AG09319 (cell line): ENCODE results near the gene ERC2.
"Not testable (repeated sequence)": the region's sequence is repeated elsewhere in the genome, so short reads cannot be mapped to it uniquely, and the experiment has no call there.

Source experiments
- DNase-seq: peaks from one replicate; pipeline ENCODE4 v3.0.0-alpha.2; 2010; ENCODE audit warnings: low read depth; ENCODE audit errors: extremely low read depth
- CTCF ChIP-seq: IDR thresholded peaks from 2 replicates; pipeline ENCODE4 v1.5.1; 2011; ENCODE audit warnings: low read depth, mild to moderate bottlenecking, inconsistent platforms, low read length, moderate library complexity

Gene ERC2

GRCh38 chr3:56042326-56042951 lies 425.8 kb downstream of the ERC2 start:
- DNase-seq: peak; percentile 39
- peak; percentile 69 for TF ChIP-seq CTCF

DNA sequence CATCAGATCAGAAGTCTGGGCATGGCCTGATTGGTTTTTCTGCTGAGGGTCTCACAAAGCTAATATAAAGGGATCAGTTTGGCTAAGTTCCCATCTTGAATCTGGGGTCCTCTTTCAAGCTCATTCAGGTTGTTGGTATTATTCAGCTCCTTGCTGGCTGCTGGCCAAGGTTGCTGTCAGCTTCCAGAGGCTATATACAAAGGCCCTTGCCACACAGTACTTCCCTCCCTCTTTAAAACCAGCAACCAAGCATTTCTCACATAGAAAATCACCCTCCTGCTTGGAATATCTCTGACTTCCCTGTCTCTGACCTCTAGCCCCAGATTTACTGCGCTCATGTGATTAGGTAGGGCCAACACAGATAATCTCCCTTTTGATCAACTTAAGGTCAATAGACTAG lies 442.9 kb downstream of the ERC2 start:
- DNase-seq: no peak

DNA sequence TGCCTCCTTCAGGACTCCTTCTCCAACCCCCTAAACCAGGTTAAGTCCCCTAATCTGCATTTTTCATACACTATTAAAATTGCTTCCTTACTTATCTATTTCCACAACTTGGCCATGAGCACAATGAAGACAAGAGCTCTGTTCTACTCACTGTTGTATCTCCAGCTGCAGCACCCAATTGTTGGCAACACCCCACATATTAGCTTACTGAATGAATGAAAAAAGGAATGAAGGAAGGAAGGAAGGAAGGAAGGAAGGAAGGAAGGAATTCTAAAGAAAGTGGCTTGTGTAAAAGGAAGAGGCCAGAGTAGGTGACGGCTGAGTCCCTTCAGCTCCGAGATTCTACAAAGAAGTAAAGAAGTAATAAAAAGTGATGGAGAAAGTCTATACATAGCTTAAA lies 444.7 kb downstream of the ERC2 start:
- no peak for TF ChIP-seq CTCF
- DNase-seq: no peak

More for the DNA sequence above, 442.9 kb downstream of the ERC2 start:
- TF ChIP-seq CTCF: no peak

GRCh38 chr3:56022619-56023018 lies 445.6 kb downstream of the ERC2 start:
- DNase-seq: no peak
- no peak for TF ChIP-seq CTCF

DNA sequence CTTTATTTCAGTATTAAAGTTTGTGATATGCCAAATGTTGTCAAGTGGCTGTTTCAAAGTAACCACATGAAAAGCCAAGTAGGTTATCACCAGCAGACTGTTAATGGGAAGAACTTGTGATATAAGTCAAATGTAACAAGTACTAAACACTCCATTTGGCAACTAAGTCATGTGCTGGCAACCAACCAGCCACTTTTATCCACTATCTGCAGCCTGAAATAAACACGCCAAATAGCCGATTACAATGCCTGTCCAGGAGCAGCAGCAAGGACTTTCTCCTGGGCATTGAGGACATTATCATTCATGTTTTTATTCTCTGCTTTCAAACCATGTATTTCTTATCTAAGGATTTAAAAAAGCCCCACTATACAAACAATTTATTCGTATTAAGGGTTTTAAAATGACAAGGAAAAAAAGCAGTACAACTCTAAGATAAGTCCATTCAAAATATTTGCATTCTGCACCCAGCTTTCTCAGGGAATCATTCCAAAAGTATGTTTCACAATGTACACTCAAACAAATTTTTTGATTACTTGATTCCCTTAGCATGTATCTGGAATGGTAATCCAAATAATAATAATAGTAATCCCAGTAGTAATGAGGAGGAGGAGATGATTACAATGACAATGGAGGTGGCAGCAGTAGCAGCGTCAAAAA lies 448.6 kb downstream of the ERC2 start:
- TF ChIP-seq CTCF: no peak
- DNase-seq: no peak

DNA sequence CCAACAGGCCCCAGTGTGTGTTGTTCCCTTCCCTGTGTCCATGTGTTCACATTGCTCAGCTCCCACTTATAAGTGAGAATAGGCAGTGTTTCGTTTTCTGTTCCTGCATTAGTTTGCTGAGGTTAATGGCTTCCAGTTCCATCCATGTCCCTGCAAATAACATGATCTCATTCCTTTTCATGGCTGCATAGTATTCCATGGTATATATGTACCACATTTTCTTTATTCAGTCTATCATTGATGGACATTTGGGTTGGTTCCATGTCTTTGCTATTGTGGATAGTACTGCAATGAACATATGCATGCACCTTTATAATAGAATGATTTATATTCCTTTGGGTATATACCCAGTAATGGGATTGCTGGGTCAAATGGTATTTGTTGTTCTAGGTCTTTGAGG lies 452.9 kb downstream of the ERC2 start:
- DNase-seq: not testable (repeated sequence)

DNA sequence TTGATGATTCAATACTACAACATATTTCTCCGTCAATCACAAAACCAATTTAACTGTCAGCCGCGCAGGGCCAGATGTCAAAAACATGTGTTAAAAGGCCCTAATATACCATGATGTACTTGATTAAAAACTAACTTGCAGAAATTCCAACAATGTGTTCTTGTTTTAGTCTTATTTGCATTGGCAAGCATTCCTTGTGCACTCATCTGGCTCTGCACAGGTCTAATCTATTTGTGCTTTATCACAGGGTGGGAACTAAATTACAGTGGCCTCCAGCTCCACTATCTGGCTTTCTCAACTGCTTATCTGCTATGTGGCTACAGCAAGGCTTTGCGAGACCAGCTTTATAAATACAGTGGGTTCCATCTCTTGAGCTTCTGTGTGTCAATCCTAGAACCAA lies 455.5 kb downstream of the ERC2 start:
- no peak for DNase-seq
- no peak for TF ChIP-seq CTCF
